ENCODE measurements around the gene ECEL1.

ECEL1 gene

GRCh38 chr2:232485348-232485756 lies 2.3 kb downstream of the ECEL1 start:
- DNase-seq (ENCODE audit: low spot score) = no peak
- no peak for TF ChIP-seq CTCF (IDR thresholded peaks at IDR 0.05; ENCODE audit: borderline replicate concordance, control extremely low read depth, extremely low read depth, insufficient read depth, missing control alignments)
- in situ Hi-C loops (cut with MboI; ENCODE audit: low sequenced_read_pairs, unreplicated experiment) = no loop called here

DNA sequence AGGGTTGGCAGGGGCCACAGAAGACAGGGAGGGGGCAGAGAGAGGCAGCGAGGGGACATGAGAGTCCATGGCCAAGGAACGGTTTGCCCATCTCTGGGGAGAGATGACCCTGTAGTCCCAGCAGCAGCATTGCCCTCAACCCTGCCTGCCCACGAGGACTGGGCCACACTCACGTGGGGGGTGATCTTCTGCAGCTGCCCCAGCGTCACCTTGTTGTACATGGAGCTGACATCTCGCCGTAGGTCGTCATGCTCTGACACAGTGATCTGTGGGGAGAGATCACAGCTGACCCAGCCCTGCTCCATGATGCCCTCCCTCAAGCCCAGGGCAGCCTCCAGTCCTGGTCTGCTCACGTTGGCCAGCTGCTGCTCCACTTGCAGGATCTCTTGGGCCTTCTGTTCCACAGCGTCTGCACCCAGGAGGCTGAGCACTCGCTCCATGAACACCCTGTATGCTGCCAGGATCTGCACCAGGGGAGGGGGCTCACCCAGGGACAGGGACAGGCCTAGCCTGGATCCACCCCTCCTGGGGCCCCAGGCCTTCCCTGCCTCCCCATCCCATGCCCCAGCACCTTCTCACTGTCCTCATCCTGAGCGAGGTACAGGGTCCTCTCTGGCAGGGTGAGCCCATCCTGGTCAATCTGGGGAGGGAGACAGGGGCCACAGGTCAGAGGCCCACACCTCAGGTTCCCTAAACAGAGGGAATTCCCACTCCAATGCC lies 2.8 kb downstream of the ECEL1 start:
- no peak for TF ChIP-seq CTCF (IDR thresholded peaks at IDR 0.05; ENCODE audit: borderline replicate concordance, control extremely low read depth, extremely low read depth, insufficient read depth, missing control alignments)
- DNase-seq (ENCODE audit: low spot score) = no peak
- in situ Hi-C loops (cut with MboI; ENCODE audit: low sequenced_read_pairs, unreplicated experiment) = no loop called here

DNA sequence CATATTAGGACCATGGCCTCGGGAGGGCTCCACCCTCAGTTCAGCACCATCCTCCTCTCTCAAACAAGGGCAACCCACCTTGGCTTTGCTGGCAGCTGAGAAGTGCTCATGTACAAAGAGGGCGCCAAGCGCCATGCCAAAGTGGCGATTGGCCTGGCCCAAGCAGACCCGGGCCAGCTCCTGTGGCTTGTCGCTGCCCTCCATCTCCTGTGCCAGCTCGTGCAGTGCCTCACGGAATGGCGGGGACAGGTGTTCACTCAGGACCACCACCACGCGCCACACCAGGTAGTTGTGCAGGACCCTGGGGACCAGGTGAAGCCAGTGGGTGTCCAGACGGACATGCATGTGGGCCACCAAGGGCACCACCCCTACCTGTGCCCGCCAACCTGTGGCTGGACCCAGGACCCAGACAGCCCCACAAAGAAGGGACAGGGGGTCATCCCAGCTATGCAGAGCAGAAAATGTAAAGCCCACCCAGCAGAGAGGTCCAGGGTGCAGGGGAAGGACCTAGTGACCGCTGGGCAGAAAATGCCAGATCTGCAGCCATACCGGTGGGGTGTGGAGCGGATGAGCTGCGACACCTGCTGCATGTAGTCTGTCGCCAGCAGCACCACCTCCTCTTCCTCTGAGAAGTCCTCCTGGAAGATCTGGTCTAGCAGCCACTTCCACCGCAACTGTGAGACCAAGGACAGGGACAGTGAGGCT lies 3.6 kb downstream of the ECEL1 start:
- no peak for TF ChIP-seq CTCF (IDR thresholded peaks at IDR 0.05; ENCODE audit: borderline replicate concordance, control extremely low read depth, extremely low read depth, insufficient read depth, missing control alignments)
- DNase-seq (ENCODE audit: low spot score) = no peak
- in situ Hi-C loops (cut with MboI; ENCODE audit: low sequenced_read_pairs, unreplicated experiment) = no loop called here

GRCh38 chr2:232483311-232483922 lies 4.2 kb downstream of the ECEL1 start:
- DNase-seq (ENCODE audit: low spot score) = no peak
- TF ChIP-seq CTCF (IDR thresholded peaks at IDR 0.05; ENCODE audit: borderline replicate concordance, control extremely low read depth, extremely low read depth, insufficient read depth, missing control alignments) = no peak
- in situ Hi-C loops (cut with MboI; ENCODE audit: low sequenced_read_pairs, unreplicated experiment) = no loop called here

- TF ChIP-seq CTCF (IDR thresholded peaks at IDR 0.05; ENCODE audit: borderline replicate concordance, control extremely low read depth, extremely low read depth, insufficient read depth, missing control alignments) = no peak
- no peak for DNase-seq (ENCODE audit: low spot score)
- in situ Hi-C loops (cut with MboI; ENCODE audit: low sequenced_read_pairs, unreplicated experiment) = no loop called here
These were observed 5.1 kb downstream of the ECEL1 start for GRCh38 chr2:232482301-232483238.

Measured in GM13976 (cell line).